HEK293 (cell line): ENCODE results near the gene ENAM.

ENCODE experiments used
- CTCF ChIA-PET: fragments of 350-600 bp; formaldehyde crosslinking; extraction: SDS; loops from one replicate; lab custom pipeline; 2021; ENCODE audit warnings: antibody characterized with exemption; lab: Yijun Ruan, JAX
- POLR2A ChIA-PET: fragments of 300-600 bp; formaldehyde crosslinking; extraction: SDS; loops from one replicate; lab custom pipeline; 2020; ENCODE audit warnings: antibody characterized with exemption, inconsistent platforms; lab: Yijun Ruan, JAX
- H3K27ac ChIP-seq: fragments of 200-500 bp; sonication (Bioruptor generic); 2 replicates; pipeline ENCODE4 v1.5.1; 2014; ENCODE audit warnings: low read depth, low read length, control low read depth, inconsistent platforms; ENCODE audit errors: extremely low read depth
- H3K36me3 ChIP-seq, 2 experiments: fragments of 200-500 bp in 1 of 2; sonication (Bioruptor generic) in 1 of 2; 1 replicate in 1 of 2; 2 replicates in 1 of 2; pipeline ENCODE4 v1.5.1; 2014 to 2017; ENCODE audit warnings: inconsistent platforms in 2 of 2, low read length in 2 of 2; ENCODE audit not compliant: control insufficient read depth in 2 of 2, insufficient read depth in 1 of 2
- H3K4me1 ChIP-seq: fragments of 200-500 bp; sonication (Bioruptor generic); 2 replicates; pipeline ENCODE4 v1.5.1; 2014; ENCODE audit warnings: mild to moderate bottlenecking, low read length, inconsistent platforms; ENCODE audit not compliant: control insufficient read depth, insufficient read depth
- H3K4me3 ChIP-seq: 2 replicates; pipeline ENCODE4 v1.5.1; 2011; ENCODE audit warnings: low read depth, mild to moderate bottlenecking, control low read depth, low read length, moderate library complexity
- H3K9me3 ChIP-seq: fragments of 200-500 bp; sonication (Bioruptor generic); 2 replicates; pipeline ENCODE4 v1.5.1; 2014; ENCODE audit warnings: low read depth, low read length, inconsistent platforms; ENCODE audit not compliant: control insufficient read depth, insufficient read depth
- GFI1B ChIP-seq: fragments of 450-650 bp; formaldehyde crosslinking; IDR thresholded peaks from 2 replicates; pipeline ENCODE4 v1.5.1; 2016; ENCODE audit warnings: missing biosample characterization, missing genetic modification characterization
- HOXD13 ChIP-seq: sonication (generic); formaldehyde crosslinking; IDR thresholded peaks from 2 replicates; pipeline ENCODE4 v1.8.0; 2022; ENCODE audit warnings: missing genetic modification reagents, borderline replicate concordance
- KLF10 ChIP-seq: fragments of 450-650 bp; IDR thresholded peaks from 2 replicates; pipeline ENCODE4 v1.5.1; 2018; ENCODE audit warnings: missing biosample characterization, mild to moderate bottlenecking, missing genetic modification characterization
- RBAK ChIP-seq: fragments of 450-650 bp; formaldehyde crosslinking; IDR thresholded peaks from 2 replicates; pipeline ENCODE4 v1.5.1; 2016; ENCODE audit warnings: missing biosample characterization, missing genetic modification characterization
- SALL2 ChIP-seq: fragments of 450-650 bp; formaldehyde crosslinking; IDR thresholded peaks from 2 replicates; pipeline ENCODE4 v1.5.0; 2017; ENCODE audit warnings: missing biosample characterization, mild to moderate bottlenecking, missing genetic modification characterization, borderline replicate concordance
- TCF7L2 ChIP-seq: IDR thresholded peaks from 2 replicates; pipeline ENCODE4 v1.6.1; 2011; ENCODE audit warnings: low read depth, mild to moderate bottlenecking, inconsistent platforms, low read length, moderate library complexity, borderline replicate concordance
- WT1 ChIP-seq: fragments of 450-650 bp; formaldehyde crosslinking; IDR thresholded peaks from 2 replicates; pipeline ENCODE4 v1.5.1; 2016; ENCODE audit warnings: missing biosample characterization, missing genetic modification characterization
- ZBTB7A ChIP-seq: fragments of 450-650 bp; formaldehyde crosslinking; IDR thresholded peaks from 2 replicates; pipeline ENCODE4 v1.5.1; 2016; ENCODE audit warnings: low read depth, missing biosample characterization, missing genetic modification characterization
- ZNF112 ChIP-seq: fragments of 450-650 bp; formaldehyde crosslinking; IDR thresholded peaks from 2 replicates; pipeline ENCODE4 v1.5.0; 2017; ENCODE audit warnings: missing biosample characterization, missing genetic modification characterization
- ZNF114 ChIP-seq: fragments of 450-650 bp; formaldehyde crosslinking; IDR thresholded peaks from 2 replicates; pipeline ENCODE4 v1.5.0; 2017; ENCODE audit warnings: missing biosample characterization, missing genetic modification characterization
- ZNF133 ChIP-seq: fragments of 450-650 bp; formaldehyde crosslinking; IDR thresholded peaks from 2 replicates; pipeline ENCODE4 v1.5.1; 2016; ENCODE audit warnings: missing biosample characterization, missing genetic modification characterization
- ZNF214 ChIP-seq: fragments of 450-650 bp; formaldehyde crosslinking; IDR thresholded peaks from 2 replicates; pipeline ENCODE4 v1.5.1; 2017; ENCODE audit warnings: missing biosample characterization, mild to moderate bottlenecking, missing genetic modification characterization, borderline replicate concordance
- ZNF274 ChIP-seq, 2 experiments: fragments of 200-500 bp in 1 of 2; fragments of 450-650 bp in 1 of 2; sonication (Bioruptor generic) in 1 of 2; formaldehyde crosslinking in 1 of 2; IDR thresholded peaks; 2 replicates each; pipeline versions ENCODE4 v1.5.1 to v1.6.1; 2014 to 2016; ENCODE audit warnings: borderline replicate concordance in 1 of 2, inconsistent platforms in 1 of 2, low read length in 1 of 2, missing biosample characterization in 1 of 2, missing genetic modification characterization in 1 of 2
- ZNF292 ChIP-seq: fragments of 450-650 bp; formaldehyde crosslinking; IDR thresholded peaks from 2 replicates; pipeline ENCODE4 v1.5.1; 2016; ENCODE audit warnings: low read depth, missing biosample characterization, missing genetic modification characterization, borderline replicate concordance
- ZNF311 ChIP-seq: fragments of 450-650 bp; formaldehyde crosslinking; IDR thresholded peaks from 2 replicates; pipeline ENCODE4 v1.5.1; 2017; ENCODE audit warnings: missing biosample characterization, missing genetic modification characterization, borderline replicate concordance
- ZNF324 ChIP-seq: fragments of 450-650 bp; formaldehyde crosslinking; IDR thresholded peaks from 2 replicates; pipeline ENCODE4 v1.5.1; 2016; ENCODE audit warnings: missing biosample characterization, missing genetic modification characterization
- ZNF416 ChIP-seq: fragments of 450-650 bp; formaldehyde crosslinking; IDR thresholded peaks from 2 replicates; pipeline ENCODE4 v1.5.1; 2016; ENCODE audit warnings: missing biosample characterization, missing genetic modification characterization
- ZNF514 ChIP-seq: fragments of 450-650 bp; formaldehyde crosslinking; IDR thresholded peaks from 2 replicates; pipeline ENCODE4 v1.5.1; 2016; ENCODE audit warnings: missing biosample characterization, missing genetic modification characterization
- ZNF544 ChIP-seq: fragments of 450-650 bp; formaldehyde crosslinking; IDR thresholded peaks from 2 replicates; pipeline ENCODE4 v1.5.0; 2017; ENCODE audit warnings: missing biosample characterization, missing genetic modification characterization
- ZNF558 ChIP-seq: fragments of 450-650 bp; formaldehyde crosslinking; IDR thresholded peaks from 2 replicates; pipeline ENCODE4 v1.5.1; 2016; ENCODE audit warnings: missing biosample characterization, missing genetic modification characterization
- ZNF621 ChIP-seq: fragments of 450-650 bp; formaldehyde crosslinking; IDR thresholded peaks from 2 replicates; pipeline ENCODE4 v1.5.1; 2017; ENCODE audit warnings: missing biosample characterization, missing genetic modification characterization
- ZNF624 ChIP-seq: fragments of 450-650 bp; formaldehyde crosslinking; IDR thresholded peaks from 2 replicates; pipeline ENCODE4 v1.5.1; 2017; ENCODE audit warnings: missing biosample characterization, missing genetic modification characterization
- TF ChIP-seq, protein P1 (sequence below): fragments of 450-650 bp; formaldehyde crosslinking; IDR thresholded peaks from 2 replicates; pipeline ENCODE4 v1.5.1; 2017; ENCODE audit warnings: missing biosample characterization, mild to moderate bottlenecking, missing genetic modification characterization, moderate library complexity
- TF ChIP-seq, protein P2 (sequence below): fragments of 450-650 bp; formaldehyde crosslinking; IDR thresholded peaks from 2 replicates; pipeline ENCODE4 v1.5.1; 2016; ENCODE audit warnings: missing biosample characterization, missing genetic modification characterization
- TF ChIP-seq, protein P3 (sequence below): fragments of 450-650 bp; formaldehyde crosslinking; IDR thresholded peaks from 2 replicates; pipeline ENCODE4 v1.5.1; 2017; ENCODE audit warnings: missing biosample characterization, missing genetic modification characterization

Gene ENAM

DNA sequence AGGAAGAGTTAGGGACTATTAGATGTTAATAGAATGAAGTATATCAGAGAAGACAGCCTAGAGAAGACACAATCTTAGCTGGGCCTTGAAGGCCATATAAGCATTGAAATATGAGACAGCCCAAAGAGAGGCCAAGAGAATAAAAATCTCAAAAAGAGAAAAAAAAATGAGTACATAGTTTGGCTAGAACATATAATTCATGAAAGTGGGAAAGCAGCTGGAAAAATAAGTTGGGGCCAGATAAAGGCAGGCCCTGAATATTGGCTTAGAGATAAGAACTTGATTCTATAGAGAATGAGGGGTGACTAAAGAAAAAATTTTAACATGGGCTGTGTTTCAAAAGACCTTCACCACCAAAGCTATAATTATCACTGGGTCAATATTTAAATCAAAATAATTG, 52.4 kb downstream of the ENAM start:
- Histone ChIP-seq H3K9me3 (no peaks in the 10 kb centered on the region), H3K27ac (no peak overlapping the region)
- CTCF ChIA-PET, result no interaction called here
- TF ChIP-seq ZNF311 (tag by site-specific recombination) (no peak), ZBTB7A (no peak), WT1 (no peak), ZNF114 (tag by site-specific recombination) (no peak), KLF10 (tag by site-specific recombination) (no peak), ZNF274 (IDR thresholded peaks at IDR 0.05; ENCODE audit: low read length) (no peak), ZNF274 (tag by site-specific recombination; IDR thresholded peaks at IDR 0.05; ENCODE audit: borderline replicate concordance) (no peak), ZNF133 (no peak), ZNF292 (no peak), HOXD13 (CRISPR knock-in tag) (no peak), ZNF558 (no peak), ZNF621 (tag by site-specific recombination) (no peak)
- TF ChIP-seq, protein P1, sequence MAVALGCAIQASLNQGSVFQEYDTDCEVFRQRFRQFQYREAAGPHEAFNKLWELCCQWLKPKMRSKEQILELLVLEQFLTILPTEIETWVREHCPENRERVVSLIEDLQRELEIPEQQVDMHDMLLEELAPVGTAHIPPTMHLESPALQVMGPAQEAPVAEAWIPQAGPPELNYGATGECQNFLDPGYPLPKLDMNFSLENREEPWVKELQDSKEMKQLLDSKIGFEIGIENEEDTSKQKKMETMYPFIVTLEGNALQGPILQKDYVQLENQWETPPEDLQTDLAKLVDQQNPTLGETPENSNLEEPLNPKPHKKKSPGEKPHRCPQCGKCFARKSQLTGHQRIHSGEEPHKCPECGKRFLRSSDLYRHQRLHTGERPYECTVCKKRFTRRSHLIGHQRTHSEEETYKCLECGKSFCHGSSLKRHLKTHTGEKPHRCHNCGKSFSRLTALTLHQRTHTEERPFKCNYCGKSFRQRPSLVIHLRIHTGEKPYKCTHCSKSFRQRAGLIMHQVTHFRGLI, result no peak
- TF ChIP-seq, protein P2, sequence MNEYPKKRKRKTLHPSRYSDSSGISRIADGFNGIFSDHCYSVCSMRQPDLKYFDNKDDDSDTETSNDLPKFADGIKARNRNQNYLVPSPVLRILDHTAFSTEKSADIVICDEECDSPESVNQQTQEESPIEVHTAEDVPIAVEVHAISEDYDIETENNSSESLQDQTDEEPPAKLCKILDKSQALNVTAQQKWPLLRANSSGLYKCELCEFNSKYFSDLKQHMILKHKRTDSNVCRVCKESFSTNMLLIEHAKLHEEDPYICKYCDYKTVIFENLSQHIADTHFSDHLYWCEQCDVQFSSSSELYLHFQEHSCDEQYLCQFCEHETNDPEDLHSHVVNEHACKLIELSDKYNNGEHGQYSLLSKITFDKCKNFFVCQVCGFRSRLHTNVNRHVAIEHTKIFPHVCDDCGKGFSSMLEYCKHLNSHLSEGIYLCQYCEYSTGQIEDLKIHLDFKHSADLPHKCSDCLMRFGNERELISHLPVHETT (tag by site-specific recombination), result no peak
- TF ChIP-seq, all 188 proteins: peak for 0
- POLR2A ChIA-PET, result no interaction called here
- Histone ChIP-seq H3K4me1 (no peaks in the 10 kb centered on the region), H3K36me3 (no peaks in the 10 kb centered on the region), H3K4me3 (no peak overlapping the region)

DNA sequence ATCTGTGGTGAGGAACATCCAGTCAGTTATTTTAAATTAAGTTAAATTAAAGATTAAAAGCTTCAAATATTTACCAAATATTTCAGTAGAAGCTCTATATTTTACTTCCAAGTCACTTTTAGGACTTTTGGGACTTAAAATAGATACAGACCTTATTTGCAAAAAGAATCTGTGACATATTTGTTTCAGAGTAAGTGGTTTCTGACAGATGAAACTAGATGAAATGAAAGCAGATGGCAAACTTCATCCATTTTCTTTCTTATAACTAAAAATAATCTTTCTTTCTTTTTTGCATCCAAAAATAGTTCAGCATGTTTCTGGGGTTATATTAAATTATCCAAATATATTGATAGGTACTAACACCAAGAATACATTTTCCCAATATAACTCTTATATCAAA, 53.2 kb downstream of the ENAM start:
- TF ChIP-seq RBAK (tag by site-specific recombination) (no peak), ZNF514 (tag by site-specific recombination) (no peak), ZNF544 (tag by site-specific recombination) (no peak), ZNF112 (tag by site-specific recombination) (no peak), GFI1B (tag by site-specific recombination) (no peak), ZNF624 (tag by site-specific recombination) (no peak), ZNF324 (no peak), TCF7L2 (no peak), SALL2 (tag by site-specific recombination) (no peak), ZNF416 (tag by site-specific recombination) (no peak), ZNF214 (tag by site-specific recombination) (no peak)
- TF ChIP-seq, protein P3, sequence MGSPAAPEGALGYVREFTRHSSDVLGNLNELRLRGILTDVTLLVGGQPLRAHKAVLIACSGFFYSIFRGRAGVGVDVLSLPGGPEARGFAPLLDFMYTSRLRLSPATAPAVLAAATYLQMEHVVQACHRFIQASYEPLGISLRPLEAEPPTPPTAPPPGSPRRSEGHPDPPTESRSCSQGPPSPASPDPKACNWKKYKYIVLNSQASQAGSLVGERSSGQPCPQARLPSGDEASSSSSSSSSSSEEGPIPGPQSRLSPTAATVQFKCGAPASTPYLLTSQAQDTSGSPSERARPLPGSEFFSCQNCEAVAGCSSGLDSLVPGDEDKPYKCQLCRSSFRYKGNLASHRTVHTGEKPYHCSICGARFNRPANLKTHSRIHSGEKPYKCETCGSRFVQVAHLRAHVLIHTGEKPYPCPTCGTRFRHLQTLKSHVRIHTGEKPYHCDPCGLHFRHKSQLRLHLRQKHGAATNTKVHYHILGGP (tag by site-specific recombination), result no peak
- no peaks in the 10 kb centered on the region for H3K36me3 ChIP-seq
- H3K27ac ChIP-seq, result no peak overlapping the region
- ChIA-PET CTCF (no interaction called here), POLR2A (no interaction called here)
- no peaks in the 10 kb centered on the region for H3K4me1 ChIP-seq
- no peaks in the 10 kb centered on the region for H3K9me3 ChIP-seq
- H3K4me3 ChIP-seq, result no peak overlapping the region
